Daoy (cell line): ENCODE data around the gene MILR1. TPM values are rescaled to one million over a fixed set of nuclear protein-coding genes. Genes with fewer than 3 reads are reported as not detected.
"Not testable (repeated sequence)": the region's sequence is repeated elsewhere in the genome, so short reads cannot be mapped to it uniquely, and the experiment has no call there.

ENCODE experiments used
- DNase-seq: peaks from one replicate; pipeline ENCODE4 v3.0.0-alpha.2; 2015; ENCODE audit warnings: low read depth
- total RNA-seq: library from RNA; depleted of rRNA; stranded (reverse); fragments of >200 nt; shearing (Covaris generic); gene quantifications from 2 replicates; pipeline ENCODE4 v1.2.3, GENCODE V29; 2014; rRNA removed

Gene MILR1
- 5.1 and 11.0 TPM in 2 replicates for total RNA-seq

GRCh38 chr17:64448665-64449512, at the start of gene MILR1:
Gene MILR1, plus strand, starts transcription at chr17:64449115. Its CDS starts 54 bp downstream, at chr17:64449169.
- DNase-seq: peak; percentile 78

- no peak for DNase-seq
Measured at GRCh38 chr17:64399767-64400156, 49.2 kb upstream of the MILR1 start.

GRCh38 chr17:64400642-64401041, 48.3 kb upstream of the MILR1 start:
- no peak for DNase-seq

- DNase-seq: no peak
Measured at GRCh38 chr17:64401244-64401860, 47.6 kb upstream of the MILR1 start.

GRCh38 chr17:64401941-64402340, 47.0 kb upstream of the MILR1 start:
- DNase-seq: no peak

- no peak for DNase-seq
Measured at GRCh38 chr17:64402469-64402868, 46.4 kb upstream of the MILR1 start.

- DNase-seq: no peak
Measured at GRCh38 chr17:64403881-64404460, 44.9 kb upstream of the MILR1 start.

GRCh38 chr17:64406321-64407200, 42.4 kb upstream of the MILR1 start:
- peak; percentile 50 for DNase-seq

GRCh38 chr17:64410750-64411490, 38.0 kb upstream of the MILR1 start:
- DNase-seq: no peak

- DNase-seq: no peak
Measured at GRCh38 chr17:64411999-64412771, 36.7 kb upstream of the MILR1 start.

GRCh38 chr17:64412944-64413381, 36.0 kb upstream of the MILR1 start:
- no peak for DNase-seq

- no peak for DNase-seq
Measured at GRCh38 chr17:64413513-64413912, 35.4 kb upstream of the MILR1 start.

GRCh38 chr17:64418506-64419339, 30.2 kb upstream of the MILR1 start:
- DNase-seq: peak; percentile 63

GRCh38 chr17:64420143-64420670, 28.7 kb upstream of the MILR1 start:
- DNase-seq: peak; percentile 72

- DNase-seq: not testable (repeated sequence)
Measured at GRCh38 chr17:64422121-64422520, 26.8 kb upstream of the MILR1 start.

GRCh38 chr17:64423881-64424280, 25.0 kb upstream of the MILR1 start:
- no peak for DNase-seq

- no peak for DNase-seq
Measured at GRCh38 chr17:64424324-64424849, 24.5 kb upstream of the MILR1 start.

GRCh38 chr17:64425191-64425590, 23.7 kb upstream of the MILR1 start:
- DNase-seq: no peak

- DNase-seq: no peak
Measured at GRCh38 chr17:64426596-64426995, 22.3 kb upstream of the MILR1 start.
